ENCODE results near the gene ATMIN.

The ATMIN gene

DNA sequence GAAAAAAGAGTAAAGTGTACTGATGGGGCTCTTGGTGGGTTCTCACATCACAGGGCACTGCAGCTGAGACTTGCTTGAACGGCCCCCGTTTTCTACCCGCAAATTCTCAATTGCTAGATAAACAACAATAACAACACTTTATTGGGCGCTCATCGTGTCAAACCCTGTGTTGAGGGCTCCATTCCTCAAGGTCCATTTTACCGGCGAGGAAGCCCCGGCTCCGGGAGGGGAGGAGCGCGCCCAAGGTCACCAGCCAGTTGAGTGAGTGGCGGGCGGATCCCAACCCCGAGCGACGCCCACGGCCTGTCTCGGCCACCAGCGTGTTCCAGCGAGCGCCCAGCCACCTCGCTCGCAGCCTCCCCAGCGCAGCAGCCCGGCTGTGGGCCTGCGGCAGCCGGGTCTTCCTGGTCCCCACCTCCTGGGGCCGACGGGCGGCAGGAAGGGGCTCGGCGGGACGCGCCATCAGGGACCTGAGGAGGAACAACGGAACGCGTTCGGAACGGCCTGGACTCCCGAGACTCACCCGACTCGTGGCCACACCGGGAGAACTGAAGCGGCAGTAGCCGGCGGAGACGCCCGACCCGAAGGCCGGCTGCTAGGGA, 29.3 kb upstream of the ATMIN start:
- DNase-seq = no peak

DNA sequence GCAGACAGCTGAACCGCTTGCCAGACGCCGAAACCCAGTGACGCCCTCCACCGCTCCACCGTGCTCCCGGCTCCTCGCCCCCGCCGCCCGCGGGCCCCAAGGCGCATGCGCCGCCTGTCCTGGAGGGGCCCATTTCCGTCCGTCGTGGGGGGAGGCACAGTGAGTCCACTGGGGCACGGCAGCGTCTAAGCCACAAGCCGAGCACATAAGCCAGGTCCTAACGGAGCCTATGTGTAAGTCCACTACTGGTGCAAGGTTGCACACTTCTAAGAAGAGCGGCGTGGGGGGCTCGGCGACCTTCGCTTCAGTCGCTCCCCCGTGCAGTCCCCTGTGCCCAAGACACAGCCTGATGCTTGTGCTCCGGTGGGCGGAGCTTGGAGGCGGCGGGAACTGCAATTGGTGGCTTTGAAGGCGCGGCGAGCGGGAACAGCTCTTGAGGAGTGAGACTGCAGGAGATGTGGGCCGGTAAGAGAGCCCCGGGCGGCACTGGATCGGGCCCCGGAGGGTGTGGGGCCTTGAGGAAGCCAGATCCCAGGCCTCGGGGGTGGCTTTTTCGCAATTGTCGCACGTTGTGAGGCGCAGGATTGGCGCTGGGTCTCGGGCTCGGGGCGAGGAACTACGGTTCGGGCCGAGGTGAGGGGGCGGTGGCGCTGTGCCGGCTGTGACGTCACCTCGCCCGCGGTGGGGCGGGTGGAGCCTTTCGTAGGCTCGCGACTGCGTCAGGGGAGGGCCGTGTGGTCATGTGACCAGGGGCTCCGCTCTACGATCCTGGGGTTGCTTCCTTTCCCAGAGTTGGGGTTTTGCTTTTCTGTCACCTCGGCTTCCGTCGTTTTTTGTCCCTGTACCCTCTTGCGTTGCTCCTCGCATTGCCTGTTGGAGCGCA, 28.6 kb upstream of the ATMIN start, which contains the start of the genes CENPN and CMC2:
TSS of gene CENPN (plus strand) at position 402 of the 883 bp plus-strand sequence. CDS start 4,726 bp downstream, outside the sequence.
TSS of gene CMC2 (minus strand) at position 73 of the 883 bp plus-strand sequence. CDS start 9,491 bp downstream, outside the sequence.
- DNase-seq = peak; percentile 99

DNA sequence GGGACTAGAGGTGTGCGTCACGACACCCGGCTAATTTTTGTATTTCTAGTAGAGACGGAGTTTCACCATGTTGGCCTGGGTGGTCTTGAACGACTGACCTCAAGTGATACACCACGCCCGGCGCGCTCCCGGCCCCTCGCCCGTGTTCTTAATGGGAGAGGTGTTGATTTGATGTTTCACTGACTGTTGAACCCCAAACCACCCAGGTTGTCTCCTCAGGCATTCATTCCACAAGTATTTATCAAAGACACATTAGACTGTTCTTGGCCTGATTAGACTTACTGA, 27.2 kb upstream of the ATMIN start:
- no peak for DNase-seq

DNA sequence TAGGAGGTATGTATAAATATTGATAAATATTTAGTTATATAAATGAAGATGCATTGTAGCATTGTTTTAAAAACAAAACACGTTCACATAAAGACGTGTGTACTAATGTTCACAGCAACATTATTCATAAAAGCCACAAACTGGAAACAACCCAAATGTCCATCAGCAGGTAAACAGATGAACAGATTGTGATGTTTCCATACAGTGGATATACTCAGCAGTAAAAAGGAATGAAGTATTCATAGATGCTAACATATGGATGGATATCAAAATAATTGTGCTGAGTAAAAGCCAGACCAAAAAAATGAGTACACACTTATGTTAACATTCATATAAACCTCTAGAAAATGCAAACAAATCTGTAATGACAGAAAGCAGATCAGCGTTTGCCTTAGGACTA, 22.7 kb upstream of the ATMIN start:
- DNase-seq = no peak

DNA sequence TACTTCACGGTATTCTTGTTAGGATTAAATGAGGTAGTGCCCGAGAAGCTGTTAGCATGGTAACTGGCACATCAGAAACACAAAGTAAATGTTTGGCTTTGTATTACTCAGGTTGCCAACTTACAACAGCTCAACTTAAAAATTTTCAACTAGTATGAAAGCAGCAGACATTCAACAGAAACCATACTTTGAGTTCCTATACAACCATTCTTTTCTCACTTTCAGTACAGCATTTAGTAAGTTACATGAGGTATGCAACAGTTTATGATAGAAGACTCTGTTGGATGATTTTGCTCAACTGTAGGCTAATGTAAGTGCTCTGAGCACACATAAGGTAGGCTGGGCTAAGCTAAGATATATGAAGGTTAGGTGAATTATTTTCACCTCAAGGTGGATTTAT, 21.0 kb upstream of the ATMIN start:
- DNase-seq = no peak

DNA sequence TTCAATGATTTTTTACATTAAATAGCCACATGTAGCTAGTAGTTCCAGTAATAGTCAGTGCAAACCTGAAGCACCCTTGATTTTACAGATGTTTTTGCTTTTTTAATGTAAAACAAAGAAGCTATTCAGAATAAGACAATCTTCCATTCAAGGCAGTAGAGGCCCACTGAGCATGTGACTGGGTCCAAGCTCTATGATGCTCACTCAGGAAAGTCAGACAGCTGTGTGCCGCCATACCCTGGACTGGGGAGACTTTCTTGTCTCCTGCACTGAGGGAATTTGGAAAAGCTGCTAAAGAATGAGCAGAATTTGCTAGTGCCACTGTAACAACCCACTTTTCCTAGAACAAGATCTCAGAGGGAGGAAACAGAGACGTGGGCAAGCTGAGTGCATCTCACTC, 17.1 kb upstream of the ATMIN start:
- DNase-seq = no peak

DNA sequence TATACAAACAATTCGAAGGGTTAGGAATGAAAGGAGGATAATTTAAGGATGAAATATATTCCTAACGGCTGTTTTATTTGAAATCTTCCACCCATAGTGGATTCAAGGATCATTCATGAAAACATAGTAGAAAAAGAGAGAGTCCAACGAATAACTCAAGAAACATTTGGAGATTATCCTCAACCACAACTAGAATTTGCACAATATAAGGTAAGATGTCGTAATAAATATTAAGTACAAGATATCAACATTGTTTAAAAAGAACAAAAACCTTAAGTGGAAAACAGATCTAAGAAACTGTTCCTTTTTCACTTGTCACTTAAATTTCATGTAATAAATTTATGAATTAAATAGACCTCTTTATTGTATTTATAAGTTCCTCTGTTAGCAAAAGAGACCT, 9.2 kb upstream of the ATMIN start:
- no peak for DNase-seq

DNA sequence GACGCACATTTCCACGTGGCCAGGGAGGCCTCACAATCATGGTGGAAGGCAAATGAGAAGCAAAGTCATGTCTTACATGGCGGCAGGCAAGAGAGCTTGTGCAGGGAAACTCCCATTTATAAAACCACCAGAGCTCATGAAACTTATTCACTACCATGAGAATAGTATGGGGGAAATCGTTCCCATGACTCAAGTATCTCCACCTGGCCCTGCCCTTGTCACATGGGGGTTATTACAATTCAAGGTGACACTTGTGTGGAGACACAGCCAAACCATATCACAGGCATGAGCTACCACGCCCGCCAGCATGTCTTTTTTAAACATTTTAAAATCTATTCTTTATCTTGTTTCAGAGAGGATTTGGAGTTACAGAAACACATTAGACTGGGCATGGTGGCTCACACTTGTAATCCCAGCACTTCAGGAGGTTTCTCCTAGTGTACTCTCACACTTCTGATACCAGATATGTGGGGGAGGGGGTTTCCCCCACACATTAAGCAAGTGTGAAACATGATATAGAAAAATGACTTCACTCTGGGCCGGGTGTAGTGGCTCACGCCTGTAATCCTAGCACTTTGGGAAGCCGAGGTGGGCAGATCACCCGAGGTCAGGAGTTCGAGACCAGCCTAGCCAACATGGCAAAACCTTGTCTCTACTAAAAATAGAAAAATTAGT, 5.6 kb upstream of the ATMIN start:
- DNase-seq = no peak

DNA sequence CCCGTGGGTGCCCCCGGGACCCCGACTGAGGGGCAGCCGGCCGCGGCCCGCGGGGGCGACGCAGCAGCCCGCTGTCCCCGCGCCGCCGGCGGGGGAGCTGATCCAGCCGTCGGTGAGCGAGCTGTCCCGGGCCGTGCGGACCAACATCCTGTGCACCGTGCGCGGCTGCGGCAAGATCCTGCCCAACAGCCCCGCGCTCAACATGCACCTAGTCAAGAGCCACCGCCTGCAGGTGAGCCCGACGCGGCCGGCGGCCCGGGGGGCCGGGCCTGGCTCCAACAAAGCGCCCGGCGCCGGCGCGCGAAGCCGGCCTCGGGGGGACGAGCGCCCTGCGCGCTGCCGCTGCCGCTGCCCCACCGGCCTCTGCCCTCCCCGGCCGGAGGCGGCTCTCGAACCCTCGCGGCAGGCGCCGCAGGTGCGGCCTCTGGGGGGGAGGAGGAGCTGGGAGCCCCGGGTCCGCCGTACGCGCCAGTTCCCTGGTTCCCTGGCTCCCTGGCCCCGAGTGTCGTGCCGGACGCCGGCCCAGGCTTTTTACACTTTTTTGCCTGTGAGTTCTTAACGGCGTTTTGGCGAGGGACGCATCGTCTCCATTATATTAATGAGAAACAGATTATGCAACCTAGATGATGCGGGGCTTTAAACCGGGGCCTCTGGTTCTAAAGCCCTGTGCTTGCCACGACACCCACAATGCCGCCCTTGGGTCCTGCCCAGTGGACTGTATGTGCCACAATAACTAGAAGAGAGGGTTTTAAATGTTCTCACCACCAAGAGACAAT, 521 bp downstream of the ATMIN start:
- peak; percentile 4 for DNase-seq

DNA sequence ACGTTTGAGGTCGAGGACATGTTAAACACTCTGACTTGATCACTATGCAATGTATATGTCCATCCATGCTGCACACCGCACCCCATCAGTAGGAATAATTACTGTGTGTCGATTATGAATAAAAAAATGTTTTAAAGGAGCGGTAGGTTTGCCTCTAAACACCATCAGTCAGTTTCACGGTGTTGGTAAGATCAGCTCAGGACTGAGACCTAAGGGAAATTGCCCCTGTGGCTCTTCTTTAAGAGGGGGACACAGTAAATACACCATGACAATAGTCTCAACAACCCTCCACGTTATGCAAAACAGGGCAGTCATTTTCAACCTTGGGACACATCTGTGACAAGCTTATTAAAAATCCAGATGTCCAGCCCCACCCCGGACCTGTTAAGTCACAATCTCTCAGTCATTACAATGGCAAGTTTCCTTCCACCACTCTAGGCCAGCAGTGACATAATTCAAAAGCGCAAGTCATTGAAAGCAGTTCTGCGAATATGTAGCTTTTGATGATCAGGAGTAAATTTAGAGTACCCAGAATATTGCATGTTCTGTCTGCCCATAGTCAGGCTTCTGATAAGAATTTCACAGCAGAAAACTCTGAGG, 1.2 kb downstream of the ATMIN start:
- DNase-seq = no peak

DNA sequence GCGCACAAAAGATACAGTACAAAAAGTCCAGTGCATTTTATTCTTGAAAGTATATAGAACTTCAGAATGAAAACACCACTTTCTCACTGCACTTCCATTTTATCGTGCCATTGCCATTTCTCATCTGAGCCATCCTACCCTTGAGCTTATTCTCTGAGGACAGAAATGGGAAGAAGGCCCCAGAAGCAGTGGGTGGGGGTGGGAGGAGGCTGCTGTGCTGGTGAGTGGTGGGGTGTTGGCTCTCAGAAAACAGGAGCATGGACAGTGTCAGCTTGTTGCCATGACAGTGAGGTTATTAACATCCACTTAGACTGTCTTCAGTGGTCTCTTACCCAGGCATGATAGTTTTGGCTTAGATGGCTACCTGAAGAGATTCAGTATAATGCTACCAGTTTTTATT, 4.5 kb downstream of the ATMIN start:
- DNase-seq = no peak

DNA sequence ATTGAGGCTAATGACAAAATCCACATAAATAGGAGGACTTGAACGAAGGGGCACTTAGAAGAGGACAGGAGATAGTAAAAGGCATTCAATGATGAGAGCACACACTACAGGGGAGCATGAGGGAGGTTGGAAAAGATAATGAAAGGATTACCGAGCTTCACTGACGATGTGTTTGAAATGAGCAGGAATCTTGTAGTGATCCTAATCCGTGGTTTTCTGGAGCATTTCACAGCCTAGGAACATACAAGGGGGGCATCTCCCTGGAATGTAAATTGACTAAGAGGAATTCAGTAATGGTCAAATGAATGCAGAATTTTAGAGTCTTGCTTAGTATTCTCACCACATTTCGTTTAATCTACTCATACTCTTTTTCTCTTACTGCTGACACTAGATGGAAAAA, 5.2 kb downstream of the ATMIN start:
- DNase-seq = no peak

DNA sequence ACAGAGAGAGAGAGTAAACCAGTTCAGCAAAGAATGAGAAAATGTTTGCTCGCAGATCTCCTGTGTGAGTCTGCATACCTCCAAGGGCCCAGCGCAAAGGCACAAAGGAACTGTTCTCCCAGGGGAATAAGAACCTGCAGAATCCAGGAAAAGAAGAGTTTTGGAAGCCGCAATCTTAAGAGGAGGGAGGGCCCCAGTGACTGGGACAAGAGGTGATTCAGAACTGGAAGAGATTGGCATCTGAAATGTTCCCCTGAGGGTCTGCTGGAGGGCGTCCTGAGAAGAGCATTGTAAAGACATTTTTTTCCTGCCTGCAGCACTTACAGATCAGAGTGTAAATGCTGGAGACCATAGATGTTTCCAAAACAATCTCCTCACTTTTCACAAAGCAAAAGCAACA, 6.1 kb downstream of the ATMIN start:
- no peak for DNase-seq

DNA sequence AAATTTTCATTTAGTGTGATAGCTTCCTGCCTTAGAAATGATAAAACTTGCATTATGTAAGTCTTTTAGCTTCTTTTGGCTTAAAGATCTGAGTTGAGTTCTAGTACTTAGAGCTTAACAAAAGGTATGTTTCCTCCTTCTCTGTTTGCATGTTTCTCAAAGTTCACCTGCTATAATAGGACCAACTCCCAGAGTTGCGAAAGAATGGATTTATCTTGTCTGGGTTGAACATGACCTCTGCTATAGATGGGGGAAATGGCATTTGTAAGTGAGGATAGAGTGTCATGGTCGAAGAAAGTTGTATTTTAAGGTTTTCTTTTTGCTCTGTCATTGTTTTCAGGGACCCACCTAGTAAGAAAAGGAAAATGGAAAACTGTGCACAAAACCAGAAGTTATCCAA, 7.2 kb downstream of the ATMIN start:
- DNase-seq = no peak

DNA sequence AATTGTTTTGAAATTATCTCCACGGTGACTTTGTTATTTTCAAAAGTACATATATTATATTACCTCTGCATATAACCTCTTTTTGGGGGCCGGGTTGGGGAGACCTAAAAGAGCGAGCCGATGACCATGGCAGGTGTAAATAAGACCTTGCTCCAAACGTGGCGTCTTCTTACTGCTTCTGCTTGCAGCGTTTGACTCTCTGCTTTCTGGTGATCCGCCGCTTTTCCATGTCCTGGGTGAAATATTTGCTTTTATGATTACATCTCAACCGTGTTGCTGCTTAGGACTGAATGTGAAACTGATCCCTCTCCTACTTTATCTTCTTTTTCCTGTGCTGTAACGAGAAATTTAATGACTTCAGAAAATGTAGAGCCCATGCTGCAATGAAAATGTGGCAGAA, 18.1 kb downstream of the ATMIN start:
- DNase-seq = no peak

DNA sequence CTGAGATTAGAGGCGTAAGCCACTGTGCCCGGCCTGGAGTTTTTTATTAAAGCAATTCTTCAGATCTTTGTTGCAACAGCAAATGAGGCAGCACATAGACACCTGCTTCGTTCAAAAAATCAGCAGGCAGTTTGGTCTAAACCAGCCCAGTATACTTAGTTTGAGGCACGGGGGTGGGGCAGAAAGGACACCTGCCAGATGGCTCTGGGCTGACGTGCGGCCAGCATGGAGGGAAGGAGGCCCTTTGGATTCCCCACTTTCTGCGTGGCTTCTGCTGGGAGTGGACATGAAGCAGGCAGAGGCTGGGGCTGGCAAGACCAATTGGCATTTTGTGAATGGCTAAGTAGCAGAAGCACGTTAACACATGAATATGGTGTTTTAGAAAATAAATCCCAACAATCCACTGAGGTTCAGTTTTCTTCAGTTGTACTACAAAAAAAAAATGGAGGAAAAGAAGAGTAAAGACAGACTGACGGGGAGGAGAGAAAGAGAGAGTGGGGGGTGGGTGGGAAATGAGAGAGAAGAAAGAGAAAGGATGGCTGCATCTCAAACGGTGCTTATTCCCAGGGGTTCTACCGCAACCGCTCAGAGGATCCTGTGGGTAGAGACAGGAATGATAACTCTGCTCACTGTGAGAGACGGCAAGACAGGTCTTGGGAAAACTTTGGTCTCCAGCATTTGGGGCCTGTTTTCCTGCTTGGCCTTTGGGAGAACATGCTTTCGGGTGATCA, 25.1 kb downstream of the ATMIN start:
- no peak for DNase-seq

DNA sequence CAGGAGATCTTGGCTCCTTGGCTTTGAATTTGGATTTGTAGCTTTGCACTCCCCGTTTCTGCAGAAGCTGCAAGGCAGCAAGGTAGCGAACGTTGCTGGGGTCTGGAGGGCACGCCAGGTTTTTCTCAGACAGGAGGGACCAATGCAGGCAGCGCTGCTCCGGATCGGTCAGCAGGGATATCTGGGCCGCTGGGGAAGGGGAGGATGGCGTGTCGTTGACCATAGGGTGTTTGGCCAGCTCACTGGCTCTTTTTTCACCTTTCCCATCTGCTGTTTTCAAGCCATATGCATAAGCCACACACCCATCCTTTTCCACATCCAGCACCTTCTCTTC, 25.6 kb downstream of the ATMIN start:
- DNase-seq = no peak

DNA sequence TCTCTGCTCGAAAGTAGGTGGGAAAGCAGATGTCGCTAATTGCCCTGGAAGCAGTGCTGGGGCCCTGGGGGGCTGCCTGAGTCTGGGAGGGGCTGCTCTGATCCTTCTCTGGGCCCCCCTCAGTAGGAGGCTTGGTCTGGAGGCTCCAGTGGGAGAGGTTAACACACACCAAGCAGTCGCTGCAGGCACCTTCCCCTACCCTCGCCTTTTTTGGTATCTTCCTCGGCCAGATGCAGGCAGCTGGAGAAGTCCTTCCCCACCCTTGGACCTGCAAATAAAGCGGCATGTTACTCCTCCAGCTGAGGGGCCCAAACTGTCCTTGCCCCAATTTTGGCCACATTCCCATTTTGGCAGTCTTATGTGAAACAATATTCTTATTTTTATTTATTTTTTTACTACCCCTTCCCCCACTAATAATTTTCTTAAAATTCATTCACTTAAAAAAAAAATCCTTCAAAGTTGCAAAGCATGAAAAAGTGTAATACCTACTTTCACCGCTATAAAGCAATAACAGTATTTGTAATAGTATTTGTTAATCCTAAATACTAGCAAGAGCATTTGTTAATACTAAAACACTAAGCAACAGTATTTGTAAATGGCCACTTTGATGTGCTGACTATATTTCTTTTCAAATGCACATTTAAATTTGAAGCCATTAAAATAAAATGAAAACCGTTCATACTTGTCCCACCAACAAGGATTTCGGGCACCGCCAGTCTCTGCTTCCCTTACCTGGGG, 26.4 kb downstream of the ATMIN start:
- no peak for DNase-seq

DNA sequence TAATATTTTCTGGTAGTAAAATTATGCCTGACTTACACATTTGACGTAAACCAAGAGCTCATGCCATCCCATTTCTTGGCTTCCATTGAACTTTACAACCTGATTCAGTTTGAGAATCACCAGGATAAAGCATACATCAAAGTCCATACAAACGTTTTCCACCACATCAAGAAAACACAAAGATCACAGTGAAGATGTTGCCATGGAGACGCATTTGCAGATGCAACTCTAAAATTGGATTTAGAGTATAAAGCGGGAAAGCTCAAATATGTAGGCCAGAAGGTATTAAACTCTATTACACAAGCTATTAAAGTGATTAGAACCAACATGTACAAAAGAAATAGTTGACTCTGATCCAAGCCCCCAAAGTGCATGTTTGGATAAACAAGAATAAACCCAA, 31.0 kb downstream of the ATMIN start:
- DNase-seq = no peak

DNA sequence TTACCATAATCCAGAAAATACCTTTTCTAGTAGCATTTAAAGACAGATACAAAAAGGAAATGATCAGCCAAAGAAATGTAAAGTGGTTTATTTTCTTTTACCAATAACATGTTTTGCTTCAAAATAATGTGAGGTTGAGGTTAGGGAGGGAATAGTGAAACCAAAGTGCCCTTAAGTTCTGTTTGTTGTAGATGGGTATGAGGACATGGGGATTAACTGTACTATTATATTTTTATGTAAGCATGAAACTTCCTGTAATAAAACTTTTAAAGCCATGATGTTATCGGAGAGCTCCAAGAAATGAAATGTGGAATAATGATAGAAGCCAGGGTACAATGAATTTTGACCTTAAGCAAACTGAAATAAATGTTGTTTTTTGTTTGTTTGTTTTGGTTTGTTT, 31.5 kb downstream of the ATMIN start:
- DNase-seq = no peak

DNA sequence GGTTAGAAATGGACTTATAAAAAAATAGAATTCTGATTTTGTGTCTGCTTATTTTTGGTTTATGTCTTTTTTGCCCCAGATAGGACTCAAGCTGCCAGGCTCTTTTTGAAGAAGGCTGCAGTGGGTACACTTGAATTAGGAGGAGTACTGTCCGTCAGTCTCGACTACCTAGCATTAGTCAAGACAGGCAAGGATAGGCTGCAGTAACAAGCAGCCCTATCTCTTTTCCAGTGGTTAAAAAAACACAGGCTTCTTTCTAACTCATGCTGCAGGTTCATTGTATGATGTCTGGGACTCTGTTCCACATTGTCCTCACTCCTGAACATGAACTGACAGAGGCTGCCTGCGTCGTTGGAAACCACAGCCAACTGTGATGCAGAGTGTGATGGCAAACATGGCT, 33.4 kb downstream of the ATMIN start:
- no peak for DNase-seq

DNA sequence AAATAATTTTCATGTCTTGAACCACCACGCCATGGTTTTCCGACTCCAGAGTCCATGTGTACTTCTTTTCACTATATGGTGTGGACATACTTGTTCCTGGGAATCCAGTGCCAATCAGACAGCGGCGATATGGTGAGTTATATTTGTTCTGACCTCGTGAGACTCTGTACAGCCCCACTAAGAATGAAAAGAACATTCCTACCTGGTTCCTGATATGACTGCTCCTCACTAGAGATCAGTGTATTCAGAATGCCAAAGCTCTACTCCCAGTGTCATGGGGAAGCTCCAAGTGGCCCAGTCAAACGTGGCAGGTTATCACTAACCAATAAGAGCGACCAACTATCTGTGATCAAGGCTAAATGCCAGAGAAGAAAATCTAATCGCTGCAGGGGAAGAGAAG, 35.3 kb downstream of the ATMIN start:
- DNase-seq = no peak
